GM20000 (cell line): Measurements from ENCODE around the gene GDF15.
"Not testable (repeated sequence)": the region's sequence is repeated elsewhere in the genome, so short reads cannot be mapped to it uniquely, and the experiment has no call there.

Experiments used
- DNase-seq: peaks from one replicate; pipeline ENCODE4 v3.0.0; 2012; ENCODE audit warnings: low spot score
- CTCF ChIP-seq: IDR thresholded peaks from 2 replicates; pipeline ENCODE4 v1.5.1; 2012; ENCODE audit warnings: mild to moderate bottlenecking, control low read depth; ENCODE audit errors: extremely low read depth, missing control alignments

Gene GDF15

GRCh38 chr19:18344582-18344950 is 41.4 kb upstream of the GDF15 start:
- TF ChIP-seq CTCF: no peak
- no peak for DNase-seq

- no peak for TF ChIP-seq CTCF
- DNase-seq: no peak
Measured at GRCh38 chr19:18345296-18345695, 40.7 kb upstream of the GDF15 start.

- DNase-seq: no peak
- no peak for TF ChIP-seq CTCF
Measured at GRCh38 chr19:18346091-18346490, 39.9 kb upstream of the GDF15 start.

- DNase-seq: no peak
- no peak for TF ChIP-seq CTCF
Measured at GRCh38 chr19:18348171-18348570, 37.8 kb upstream of the GDF15 start.

GRCh38 chr19:18348818-18349339 is 37.1 kb upstream of the GDF15 start:
- DNase-seq: not testable (repeated sequence)

- peak; percentile 66 for DNase-seq
- peak; percentile 52 for TF ChIP-seq CTCF
Measured at GRCh38 chr19:18349524-18350128, 36.3 kb upstream of the GDF15 start.

GRCh38 chr19:18350490-18350889 is 35.5 kb upstream of the GDF15 start:
- no peak for TF ChIP-seq CTCF
- no peak for DNase-seq

GRCh38 chr19:18351544-18351943 is 34.4 kb upstream of the GDF15 start:
- DNase-seq: no peak

More at GRCh38 chr19:18351544-18351943, 34.4 kb upstream of the GDF15 start:
- TF ChIP-seq CTCF: no peak
